Breast epithelium (tissue), 3 donors: Measurements from ENCODE around the gene TLK1.

Source experiments
- POLR2A ChIP-seq: fragments of 450-650 bp; IDR thresholded peaks from one replicate; pipeline ENCODE4 v1.6.1; 2016; ENCODE audit warnings: antibody characterized with exemption, mild to moderate bottlenecking, moderate library complexity
- TF ChIP-seq, protein P1 (sequence below), 3 donors: fragments of 450-650 bp; IDR thresholded peaks; one replicate each; pipeline ENCODE4 v1.5.1; 2016 to 2017; ENCODE audit warnings: antibody characterized with exemption in 3 of 3, mild to moderate bottlenecking in 3 of 3, moderate library complexity in 3 of 3

DNA sequence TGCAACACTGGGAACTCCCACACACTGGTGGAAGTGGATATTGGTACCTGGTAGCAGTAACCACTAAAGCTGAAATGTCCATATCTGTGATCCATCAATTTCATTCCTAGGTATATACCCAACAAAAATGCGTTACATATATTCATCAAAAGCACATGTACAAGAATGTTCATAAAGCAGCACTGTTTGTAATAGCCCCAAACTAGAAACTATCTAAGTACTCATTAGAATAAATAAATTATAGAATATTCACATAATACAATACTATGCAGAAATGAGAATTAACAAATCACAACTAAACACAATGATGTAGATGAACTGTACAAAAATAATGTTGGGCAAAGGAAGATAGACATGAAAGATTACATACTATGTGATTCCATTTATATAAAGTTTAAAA lies 11.1 kb upstream of the TLK1 start:
- TF ChIP-seq, protein P1, sequence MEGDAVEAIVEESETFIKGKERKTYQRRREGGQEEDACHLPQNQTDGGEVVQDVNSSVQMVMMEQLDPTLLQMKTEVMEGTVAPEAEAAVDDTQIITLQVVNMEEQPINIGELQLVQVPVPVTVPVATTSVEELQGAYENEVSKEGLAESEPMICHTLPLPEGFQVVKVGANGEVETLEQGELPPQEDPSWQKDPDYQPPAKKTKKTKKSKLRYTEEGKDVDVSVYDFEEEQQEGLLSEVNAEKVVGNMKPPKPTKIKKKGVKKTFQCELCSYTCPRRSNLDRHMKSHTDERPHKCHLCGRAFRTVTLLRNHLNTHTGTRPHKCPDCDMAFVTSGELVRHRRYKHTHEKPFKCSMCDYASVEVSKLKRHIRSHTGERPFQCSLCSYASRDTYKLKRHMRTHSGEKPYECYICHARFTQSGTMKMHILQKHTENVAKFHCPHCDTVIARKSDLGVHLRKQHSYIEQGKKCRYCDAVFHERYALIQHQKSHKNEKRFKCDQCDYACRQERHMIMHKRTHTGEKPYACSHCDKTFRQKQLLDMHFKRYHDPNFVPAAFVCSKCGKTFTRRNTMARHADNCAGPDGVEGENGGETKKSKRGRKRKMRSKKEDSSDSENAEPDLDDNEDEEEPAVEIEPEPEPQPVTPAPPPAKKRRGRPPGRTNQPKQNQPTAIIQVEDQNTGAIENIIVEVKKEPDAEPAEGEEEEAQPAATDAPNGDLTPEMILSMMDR (IDR thresholded peaks at IDR 0.05), result no peak
- no peak for TF ChIP-seq POLR2A
